ENCODE measurements around the gene PRKCH. TPM values are rescaled to one million over a fixed set of nuclear protein-coding genes. Genes with fewer than 3 reads are reported as not detected.
A peak's percentile ranks its signal among the peaks of the same experiment; 100 is the strongest.

PRKCH gene
- total and polyA plus RNA-seq, 3 donors from 2014 or later, result 15.0 to 26.8 (median 25.4) TPM

DNA sequence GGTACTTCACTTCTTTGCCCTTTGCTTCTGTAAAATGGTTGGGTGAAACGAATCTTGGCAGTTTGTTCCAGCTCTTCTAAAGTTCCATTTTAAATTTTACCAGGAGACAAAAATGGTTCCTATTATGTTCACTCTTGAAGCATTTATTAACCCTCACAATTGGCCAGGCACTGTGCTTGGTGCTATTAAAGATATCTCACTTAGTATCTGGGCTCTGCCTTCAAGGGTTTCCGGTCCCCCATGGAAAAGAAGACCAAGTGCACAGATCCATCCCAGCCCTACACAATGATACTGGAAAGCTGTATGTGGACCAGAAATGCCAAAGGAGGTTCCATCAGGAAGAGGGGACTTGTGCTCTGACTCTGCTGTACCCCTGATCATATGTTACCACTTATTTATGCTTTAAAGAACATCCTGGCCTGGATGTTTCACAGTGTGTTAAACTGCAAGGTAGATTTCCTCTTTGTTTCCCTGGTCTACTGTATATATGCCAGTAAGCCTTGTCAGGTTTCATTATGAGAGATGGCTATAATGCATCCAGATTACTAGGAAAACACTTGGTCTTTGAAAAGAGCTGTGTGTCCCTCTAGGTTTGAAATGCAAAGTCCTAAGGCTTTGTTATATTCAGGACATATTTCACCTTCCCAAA is 154.8 kb downstream of the PRKCH start:
- intact Hi-C loops (cut with DNase I; ENCODE audit: low total_unique reads), result loop anchor here (10.0 kb wide), 1 partner anchor 259 kb away; no protein-coding TSS in a partner anchor
- Histone ChIP-seq H3K4me1 (peaks cover 45% of the 10 kb centered on the region), H3K9me3 (no peaks in the 10 kb centered on the region), H3K36me3 (ENCODE audit: low read depth, missing control alignments) (no peaks in the 10 kb centered on the region), H3K27ac (peak overlapping the region; percentile 78 to 87), H3K4me3 (no peak overlapping the region), H3K27me3 (no peaks in the 10 kb centered on the region)
- TF ChIP-seq POLR2A (IDR thresholded peaks at IDR 0.05), result no peak
- TF ChIP-seq, protein P1, sequence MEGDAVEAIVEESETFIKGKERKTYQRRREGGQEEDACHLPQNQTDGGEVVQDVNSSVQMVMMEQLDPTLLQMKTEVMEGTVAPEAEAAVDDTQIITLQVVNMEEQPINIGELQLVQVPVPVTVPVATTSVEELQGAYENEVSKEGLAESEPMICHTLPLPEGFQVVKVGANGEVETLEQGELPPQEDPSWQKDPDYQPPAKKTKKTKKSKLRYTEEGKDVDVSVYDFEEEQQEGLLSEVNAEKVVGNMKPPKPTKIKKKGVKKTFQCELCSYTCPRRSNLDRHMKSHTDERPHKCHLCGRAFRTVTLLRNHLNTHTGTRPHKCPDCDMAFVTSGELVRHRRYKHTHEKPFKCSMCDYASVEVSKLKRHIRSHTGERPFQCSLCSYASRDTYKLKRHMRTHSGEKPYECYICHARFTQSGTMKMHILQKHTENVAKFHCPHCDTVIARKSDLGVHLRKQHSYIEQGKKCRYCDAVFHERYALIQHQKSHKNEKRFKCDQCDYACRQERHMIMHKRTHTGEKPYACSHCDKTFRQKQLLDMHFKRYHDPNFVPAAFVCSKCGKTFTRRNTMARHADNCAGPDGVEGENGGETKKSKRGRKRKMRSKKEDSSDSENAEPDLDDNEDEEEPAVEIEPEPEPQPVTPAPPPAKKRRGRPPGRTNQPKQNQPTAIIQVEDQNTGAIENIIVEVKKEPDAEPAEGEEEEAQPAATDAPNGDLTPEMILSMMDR (IDR thresholded peaks at IDR 0.05), result no peak
- no peak for DNase-seq
- WGBS, 2 donors, result 86 to 88% methylated on average over 2 of the region's 2 CpGs

GRCh38 chr14:61476754-61477410 is 155.5 kb downstream of the PRKCH start:
- Histone ChIP-seq H3K4me3 (no peak overlapping the region), H3K4me1 (peaks cover 38% of the 10 kb centered on the region), H3K27ac (peak overlapping the region; percentile 78 to 87), H3K36me3 (ENCODE audit: low read depth, missing control alignments) (no peaks in the 10 kb centered on the region), H3K9me3 (no peaks in the 10 kb centered on the region), H3K27me3 (no peaks in the 10 kb centered on the region)
- TF ChIP-seq, protein P1 (IDR thresholded peaks at IDR 0.05), result no peak
- no peak for TF ChIP-seq POLR2A (IDR thresholded peaks at IDR 0.05)
- WGBS, 2 donors, result 30 to 37% methylated on average over 6 of the region's 6 CpGs
- DNase-seq, result peak; percentile 22
- intact Hi-C loops (cut with DNase I; ENCODE audit: low total_unique reads), result loop anchor here (10.0 kb wide), 1 partner anchor 258 kb away; no protein-coding TSS in a partner anchor

DNA sequence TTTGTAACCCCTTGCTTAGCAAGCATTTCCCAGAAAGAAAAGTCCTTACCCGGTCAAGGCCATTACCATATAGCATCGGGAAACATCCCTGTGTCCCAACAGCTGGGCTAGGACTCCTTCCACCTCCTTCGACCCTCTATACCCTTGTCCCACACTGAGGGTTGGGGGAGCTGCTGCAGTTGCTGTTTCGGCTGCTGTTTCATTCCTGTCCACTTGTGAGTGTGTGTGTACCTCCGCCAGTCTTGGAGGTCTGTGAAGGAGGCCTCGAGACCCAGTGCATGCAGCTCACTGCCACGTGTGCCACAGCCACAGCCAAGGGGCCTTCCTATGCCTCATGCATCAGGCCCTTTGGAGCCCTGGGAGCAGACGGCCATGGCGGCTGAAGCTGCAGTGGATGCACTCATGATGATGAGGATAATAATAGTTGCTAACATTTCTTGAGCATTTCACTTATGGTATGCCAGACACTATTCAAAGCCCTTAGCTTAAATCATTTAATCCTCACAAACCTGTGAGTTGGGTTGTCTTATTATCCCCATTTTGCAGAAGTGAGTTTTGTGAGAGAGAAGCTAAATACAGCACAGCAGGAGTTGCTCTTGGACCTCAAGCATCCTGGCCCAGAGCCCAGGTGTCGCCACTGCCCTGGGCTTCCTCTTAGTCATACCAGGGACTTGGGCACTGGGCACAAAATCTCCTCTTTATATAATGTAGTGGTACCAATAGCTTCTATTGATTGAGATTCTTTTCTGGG is 156.5 kb downstream of the PRKCH start:
- peak overlapping the region; percentile 78 to 87 for H3K27ac ChIP-seq
- no peak overlapping the region for H3K4me3 ChIP-seq
- WGBS, 2 donors, result 53 to 73% methylated on average over 10 of the region's 10 CpGs
- no peaks in the 10 kb centered on the region for H3K27me3 ChIP-seq
- intact Hi-C loops (cut with DNase I; ENCODE audit: low total_unique reads), result loop anchor here (10.0 kb wide), 1 partner anchor 257 kb away; no protein-coding TSS in a partner anchor
- TF ChIP-seq, protein P1 (IDR thresholded peaks at IDR 0.05), result no peak
- TF ChIP-seq POLR2A (IDR thresholded peaks at IDR 0.05), result no peak
- no peaks in the 10 kb centered on the region for H3K36me3 ChIP-seq (ENCODE audit: low read depth, missing control alignments)
- peaks cover 30% of the 10 kb centered on the region for H3K4me1 ChIP-seq
- H3K9me3 ChIP-seq, result no peaks in the 10 kb centered on the region
- DNase-seq, result peak; percentile 55

DNA sequence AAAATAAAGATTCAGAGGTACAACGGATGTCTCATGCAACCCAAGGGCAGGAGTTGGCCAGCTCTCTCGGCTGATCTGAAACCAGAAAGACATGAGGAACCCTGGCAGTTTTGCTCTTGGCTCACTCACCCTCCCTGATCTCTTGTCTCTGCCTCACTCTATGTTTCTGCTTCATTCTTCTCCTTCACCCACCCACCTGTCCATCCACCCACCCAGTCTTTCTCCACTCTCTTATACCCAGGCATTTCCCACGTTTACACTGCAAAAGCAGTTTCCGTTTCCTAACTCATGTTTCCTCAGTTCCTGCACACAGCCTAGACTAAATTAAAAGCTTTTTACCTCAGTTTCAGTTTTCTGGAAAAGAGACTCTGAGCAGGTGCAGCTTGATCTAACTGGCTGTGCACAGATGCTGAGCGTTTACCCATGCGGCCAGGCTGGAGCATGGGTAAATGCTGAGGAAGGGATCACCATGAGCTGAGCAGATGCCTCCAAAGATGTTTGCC is 157.6 kb downstream of the PRKCH start:
- no peaks in the 10 kb centered on the region for H3K27me3 ChIP-seq
- DNase-seq, result no peak
- TF ChIP-seq POLR2A (IDR thresholded peaks at IDR 0.05), result no peak
- TF ChIP-seq, protein P1 (IDR thresholded peaks at IDR 0.05), result no peak
- intact Hi-C loops (cut with DNase I; ENCODE audit: low total_unique reads), result loop anchor here (10.0 kb wide), 1 partner anchor 256 kb away; no protein-coding TSS in a partner anchor
- H3K9me3 ChIP-seq, result no peaks in the 10 kb centered on the region
- no peaks in the 10 kb centered on the region for H3K36me3 ChIP-seq (ENCODE audit: low read depth, missing control alignments)
- peaks cover 30% of the 10 kb centered on the region for H3K4me1 ChIP-seq
- no peak overlapping the region for H3K27ac ChIP-seq
- H3K4me3 ChIP-seq, result no peak overlapping the region
- WGBS, 2 donors, result 73 to 78% methylated on average over 6 of the region's 6 CpGs
